ENCODE measurements around the gene GCA. TPM values are rescaled to one million over a fixed set of nuclear protein-coding genes. Genes with fewer than 3 reads are reported as not detected.

Gene GCA
- total and polyA plus RNA-seq, 4 donors, result 34.1 to 220 (median 56.6) TPM

DNA sequence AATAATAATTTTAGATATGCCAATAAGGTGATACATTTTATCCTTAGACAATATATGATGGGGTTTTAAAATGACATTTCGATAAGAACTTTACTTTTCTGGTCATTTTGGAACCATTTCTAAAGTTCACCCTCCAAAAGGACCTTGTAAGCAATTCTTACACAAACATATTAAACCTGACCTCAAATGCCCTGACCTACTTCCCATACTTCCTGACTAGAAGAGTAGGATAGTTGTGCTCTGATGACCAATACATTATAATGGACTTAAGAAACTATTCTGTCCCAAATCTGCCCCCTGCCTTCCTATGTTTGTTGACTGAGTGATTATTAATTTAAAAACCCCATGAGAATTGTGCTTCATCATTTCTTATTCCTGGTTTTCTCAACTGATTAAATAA is 24.6 kb downstream of the GCA start:
- Histone ChIP-seq H3K9ac (ENCODE audit: insufficient read depth in 1 of 2, low read length in 2 of 2) (no peak overlapping the region), H3K27me3 (ENCODE audit: control insufficient read depth in 3 of 3, insufficient read depth in 3 of 3, low read length in 2 of 3) (no peaks in the 10 kb centered on the region), H3K4me3 (no peak overlapping the region), H3K27ac (ENCODE audit: low read depth in 1 of 2, low read length in 1 of 2) (no peak overlapping the region), H3K36me3 (ENCODE audit: control insufficient read depth in 4 of 4, insufficient read depth in 4 of 4, low read length in 4 of 4) (no peaks in the 10 kb centered on the region), H3K4me1 (ENCODE audit: control insufficient read depth in 5 of 5, insufficient read depth in 5 of 5, low read length in 5 of 5) (peaks cover 0 to 4% (median 0%) of the 10 kb centered on the region in 5 donors), H3K9me3 (ENCODE audit: control insufficient read depth in 4 of 4, insufficient read depth in 3 of 4, low read length in 3 of 4) (no peaks in the 10 kb centered on the region)
- DNase-seq, result no peak
- TF ChIP-seq, protein P1, sequence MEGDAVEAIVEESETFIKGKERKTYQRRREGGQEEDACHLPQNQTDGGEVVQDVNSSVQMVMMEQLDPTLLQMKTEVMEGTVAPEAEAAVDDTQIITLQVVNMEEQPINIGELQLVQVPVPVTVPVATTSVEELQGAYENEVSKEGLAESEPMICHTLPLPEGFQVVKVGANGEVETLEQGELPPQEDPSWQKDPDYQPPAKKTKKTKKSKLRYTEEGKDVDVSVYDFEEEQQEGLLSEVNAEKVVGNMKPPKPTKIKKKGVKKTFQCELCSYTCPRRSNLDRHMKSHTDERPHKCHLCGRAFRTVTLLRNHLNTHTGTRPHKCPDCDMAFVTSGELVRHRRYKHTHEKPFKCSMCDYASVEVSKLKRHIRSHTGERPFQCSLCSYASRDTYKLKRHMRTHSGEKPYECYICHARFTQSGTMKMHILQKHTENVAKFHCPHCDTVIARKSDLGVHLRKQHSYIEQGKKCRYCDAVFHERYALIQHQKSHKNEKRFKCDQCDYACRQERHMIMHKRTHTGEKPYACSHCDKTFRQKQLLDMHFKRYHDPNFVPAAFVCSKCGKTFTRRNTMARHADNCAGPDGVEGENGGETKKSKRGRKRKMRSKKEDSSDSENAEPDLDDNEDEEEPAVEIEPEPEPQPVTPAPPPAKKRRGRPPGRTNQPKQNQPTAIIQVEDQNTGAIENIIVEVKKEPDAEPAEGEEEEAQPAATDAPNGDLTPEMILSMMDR (IDR thresholded peaks at IDR 0.05; ENCODE audit: control extremely low read depth, extremely low read depth), result no peak
- ATAC-seq (ENCODE audit: insufficient read depth, low FRiP score), result no peak
- WGBS, 2 donors, result 86 to 96% methylated on average over 1 of the region's 1 CpG

DNA sequence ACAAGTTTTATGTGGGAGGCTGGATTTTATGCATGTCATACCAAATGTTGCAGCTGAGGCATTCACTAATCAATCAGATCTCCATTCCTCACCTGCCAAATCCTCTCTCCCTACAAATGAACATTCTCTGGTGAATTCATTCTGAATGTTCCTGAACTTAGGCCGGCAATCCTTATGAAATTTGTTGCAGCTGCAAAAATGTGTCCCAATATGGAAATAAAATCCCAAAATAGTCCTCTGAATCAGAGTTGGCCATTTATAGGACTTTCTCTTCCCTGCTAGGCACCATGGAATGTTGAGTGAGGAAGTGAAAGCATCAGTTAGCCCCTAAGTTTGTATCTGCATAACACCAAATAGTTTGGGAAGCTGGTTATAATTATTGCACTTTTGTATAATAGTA is 25.6 kb downstream of the GCA start:
- DNase-seq (no peak), ATAC-seq (ENCODE audit: insufficient read depth, low FRiP score) (no peak)
- Histone ChIP-seq H3K4me1 (ENCODE audit: control insufficient read depth in 5 of 5, insufficient read depth in 5 of 5, low read length in 5 of 5) (peaks cover 0 to 4% (median 0%) of the 10 kb centered on the region in 5 donors), H3K27me3 (ENCODE audit: control insufficient read depth in 3 of 3, insufficient read depth in 3 of 3, low read length in 2 of 3) (no peaks in the 10 kb centered on the region), H3K27ac (ENCODE audit: low read depth in 1 of 2, low read length in 1 of 2) (no peak overlapping the region), H3K9ac (ENCODE audit: insufficient read depth in 1 of 2, low read length in 2 of 2) (no peak overlapping the region), H3K36me3 (ENCODE audit: control insufficient read depth in 4 of 4, insufficient read depth in 4 of 4, low read length in 4 of 4) (no peaks in the 10 kb centered on the region), H3K9me3 (ENCODE audit: control insufficient read depth in 4 of 4, insufficient read depth in 3 of 4, low read length in 3 of 4) (no peaks in the 10 kb centered on the region), H3K4me3 (no peak overlapping the region)
- 74 to 76% methylated on average over 1 of the region's 1 CpG for WGBS, 2 donors
- TF ChIP-seq, protein P1 (IDR thresholded peaks at IDR 0.05; ENCODE audit: control extremely low read depth, extremely low read depth), result no peak

DNA sequence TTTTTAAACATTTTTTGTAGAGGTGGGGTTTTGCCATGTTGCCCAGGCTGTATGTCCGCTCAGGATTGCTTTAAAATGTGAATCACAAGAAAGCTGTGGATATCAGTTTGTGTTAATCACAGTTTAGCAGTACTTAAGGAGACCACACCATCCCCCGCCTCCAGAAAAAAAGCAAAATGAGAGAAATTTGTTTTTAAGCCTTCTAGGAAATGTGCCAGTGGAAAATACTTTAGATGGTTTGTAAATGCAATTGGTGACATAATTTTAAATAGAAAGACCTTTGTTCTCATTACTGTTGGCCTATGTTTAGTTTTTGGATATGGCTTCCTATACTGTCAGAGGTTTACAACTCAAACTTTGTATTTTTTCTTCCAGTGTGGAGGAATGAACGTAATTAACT is 27.0 kb downstream of the GCA start:
- Histone ChIP-seq H3K4me1 (ENCODE audit: control insufficient read depth in 5 of 5, insufficient read depth in 5 of 5, low read length in 5 of 5) (peaks cover 0 to 4% (median 0%) of the 10 kb centered on the region in 5 donors), H3K27me3 (ENCODE audit: control insufficient read depth in 3 of 3, insufficient read depth in 3 of 3, low read length in 2 of 3) (no peaks in the 10 kb centered on the region), H3K36me3 (ENCODE audit: control insufficient read depth in 4 of 4, insufficient read depth in 4 of 4, low read length in 4 of 4) (no peaks in the 10 kb centered on the region), H3K27ac (ENCODE audit: low read depth in 1 of 2, low read length in 1 of 2) (no peak overlapping the region), H3K9me3 (ENCODE audit: control insufficient read depth in 4 of 4, insufficient read depth in 3 of 4, low read length in 3 of 4) (no peaks in the 10 kb centered on the region), H3K9ac (ENCODE audit: insufficient read depth in 1 of 2, low read length in 2 of 2) (no peak overlapping the region), H3K4me3 (no peak overlapping the region)
- WGBS, 2 donors, result 85 to 89% methylated on average over 3 of the region's 3 CpGs
- ATAC-seq (ENCODE audit: insufficient read depth, low FRiP score) (no peak), DNase-seq (peak in 2 of 3 donors; percentile 67 to 79)
- TF ChIP-seq, protein P1 (IDR thresholded peaks at IDR 0.05; ENCODE audit: control extremely low read depth, extremely low read depth), result no peak

DNA sequence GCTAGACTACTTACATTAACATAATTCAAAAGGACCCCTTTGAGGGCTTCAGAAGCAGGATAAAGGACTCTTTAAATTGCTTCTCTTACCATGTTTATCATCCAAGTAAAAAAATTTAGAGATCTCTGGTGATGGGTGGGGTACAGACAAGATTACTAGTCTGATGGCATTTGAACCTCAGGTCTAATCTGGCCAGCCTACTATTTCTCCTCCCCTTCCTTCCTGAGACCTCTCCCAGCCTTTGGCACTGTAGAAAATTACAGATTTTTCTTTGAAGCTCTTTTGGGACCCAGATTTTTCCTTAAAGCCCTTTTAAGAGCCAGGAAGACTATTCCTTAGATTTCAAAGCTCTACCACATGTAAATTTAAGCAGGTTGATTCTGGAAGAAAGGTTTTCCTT is 28.9 kb downstream of the GCA start:
- H3K9me3 ChIP-seq (ENCODE audit: control insufficient read depth in 4 of 4, insufficient read depth in 3 of 4, low read length in 3 of 4), result no peaks in the 10 kb centered on the region
- H3K4me3 ChIP-seq, result no peak overlapping the region
- H3K27ac ChIP-seq (ENCODE audit: low read depth in 1 of 2, low read length in 1 of 2), result no peak overlapping the region
- ATAC-seq (ENCODE audit: insufficient read depth, low FRiP score), result no peak
- H3K4me1 ChIP-seq (ENCODE audit: control insufficient read depth in 5 of 5, insufficient read depth in 5 of 5, low read length in 5 of 5), result peaks cover 0 to 4% (median 0%) of the 10 kb centered on the region in 5 donors
- no peaks in the 10 kb centered on the region for H3K36me3 ChIP-seq (ENCODE audit: control insufficient read depth in 4 of 4, insufficient read depth in 4 of 4, low read length in 4 of 4)
- no peaks in the 10 kb centered on the region for H3K27me3 ChIP-seq (ENCODE audit: control insufficient read depth in 3 of 3, insufficient read depth in 3 of 3, low read length in 2 of 3)
- no peak overlapping the region for H3K9ac ChIP-seq (ENCODE audit: insufficient read depth in 1 of 2, low read length in 2 of 2)
- TF ChIP-seq, protein P1 (IDR thresholded peaks at IDR 0.05; ENCODE audit: control extremely low read depth, extremely low read depth), result no peak
- no peak for DNase-seq
